ENCODE results near the gene SMNDC1. TPM values are rescaled to one million over a fixed set of nuclear protein-coding genes. Genes with fewer than 3 reads are reported as not detected.

Gene SMNDC1
- total RNA-seq, 4 donors from 2014 or later, result 15.8 to 24.6 (median 18.2) TPM

- no peak for TF ChIP-seq CTCF (IDR thresholded peaks at IDR 0.05; ENCODE audit: low read depth)
These were observed 333 bp downstream of the SMNDC1 start for GRCh38 chr10:110304394-110304779.

- TF ChIP-seq CTCF (IDR thresholded peaks at IDR 0.05; ENCODE audit: low read depth), result no peak
These were observed 1.0 kb downstream of the SMNDC1 start for GRCh38 chr10:110303681-110304080.

- TF ChIP-seq CTCF (IDR thresholded peaks at IDR 0.05; ENCODE audit: low read depth), result no peak
These were observed 4.2 kb downstream of the SMNDC1 start for GRCh38 chr10:110300486-110300986.

GRCh38 chr10:110296966-110297365 lies 7.8 kb downstream of the SMNDC1 start:
- no peak for TF ChIP-seq CTCF (IDR thresholded peaks at IDR 0.05; ENCODE audit: low read depth)

GRCh38 chr10:110286841-110287240 lies 17.9 kb downstream of the SMNDC1 start:
- TF ChIP-seq CTCF (IDR thresholded peaks at IDR 0.05; ENCODE audit: low read depth), result no peak

- no peak for TF ChIP-seq CTCF (IDR thresholded peaks at IDR 0.05; ENCODE audit: low read depth)
These were observed 19.2 kb downstream of the SMNDC1 start for GRCh38 chr10:110285501-110285900.

- TF ChIP-seq CTCF (IDR thresholded peaks at IDR 0.05; ENCODE audit: low read depth), result no peak
These were observed 20.5 kb downstream of the SMNDC1 start for GRCh38 chr10:110284262-110284661.

Data from subcutaneous adipose tissue (tissue), 4 donors.